ENCODE measurements around the gene CADM2. TPM values are rescaled to one million over a fixed set of nuclear protein-coding genes. Genes with fewer than 3 reads are reported as not detected.

CADM2 gene
- total RNA-seq, 1 donor from 2014 or later, result not detected

DNA sequence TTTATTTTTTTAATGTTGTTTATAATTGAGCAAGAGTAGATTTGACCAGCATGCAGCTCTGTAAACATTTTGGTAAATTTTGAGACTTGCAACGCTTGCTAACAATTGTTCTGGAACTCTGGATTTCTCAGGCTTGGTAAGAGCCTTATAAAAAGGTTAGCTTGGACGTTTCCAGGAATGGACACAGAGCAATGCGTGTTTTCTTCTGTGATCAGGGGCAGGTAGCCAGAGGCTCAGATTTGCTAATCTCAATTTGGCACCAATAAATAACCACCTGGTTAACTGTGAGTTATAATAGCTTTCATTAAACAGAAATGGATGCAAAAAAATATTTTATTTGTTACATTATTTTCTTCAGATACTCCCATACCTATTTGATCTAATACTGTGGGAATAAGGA is 39.8 kb downstream of the CADM2 start:
- DNase-seq, result no peak
- H3K4me3 Mint-ChIP-seq, result no peak overlapping the region
- H3K27ac Mint-ChIP-seq, result no peak overlapping the region
- H3K9me3 Mint-ChIP-seq, result no peaks in the 10 kb centered on the region
- H3K4me1 Mint-ChIP-seq, result no peaks in the 10 kb centered on the region
- H3K36me3 Mint-ChIP-seq (ENCODE audit: low read depth), result no peaks in the 10 kb centered on the region
- H3K27me3 Mint-ChIP-seq, result no peaks in the 10 kb centered on the region
- intact Hi-C loops (cut with micrococcal nuclease), result no loop called here

DNA sequence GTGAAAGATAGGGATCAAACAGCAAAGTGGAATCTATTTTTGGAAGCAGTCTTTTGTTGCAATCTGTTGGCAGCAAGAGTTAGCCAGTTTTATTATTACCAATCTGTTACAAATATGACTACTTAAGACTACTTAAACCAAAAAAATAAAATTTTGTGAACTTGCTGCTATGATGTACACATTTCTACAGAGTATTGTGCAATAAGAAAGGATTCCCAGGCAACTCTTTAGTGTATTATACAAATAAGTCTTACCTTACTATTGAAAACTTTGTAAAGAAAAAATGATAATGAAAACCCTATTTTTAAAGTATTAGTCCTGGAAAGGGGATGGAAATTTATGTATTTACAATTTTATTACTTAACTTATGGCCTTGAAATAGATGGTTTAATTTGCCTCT is 44.7 kb downstream of the CADM2 start:
- DNase-seq, result no peak
- no peak overlapping the region for H3K27ac Mint-ChIP-seq
- H3K4me3 Mint-ChIP-seq, result no peak overlapping the region
- H3K4me1 Mint-ChIP-seq, result no peaks in the 10 kb centered on the region
- intact Hi-C loops (cut with micrococcal nuclease), result no loop called here
- no peaks in the 10 kb centered on the region for H3K27me3 Mint-ChIP-seq
- no peaks in the 10 kb centered on the region for H3K9me3 Mint-ChIP-seq
- no peaks in the 10 kb centered on the region for H3K36me3 Mint-ChIP-seq (ENCODE audit: low read depth)

DNA sequence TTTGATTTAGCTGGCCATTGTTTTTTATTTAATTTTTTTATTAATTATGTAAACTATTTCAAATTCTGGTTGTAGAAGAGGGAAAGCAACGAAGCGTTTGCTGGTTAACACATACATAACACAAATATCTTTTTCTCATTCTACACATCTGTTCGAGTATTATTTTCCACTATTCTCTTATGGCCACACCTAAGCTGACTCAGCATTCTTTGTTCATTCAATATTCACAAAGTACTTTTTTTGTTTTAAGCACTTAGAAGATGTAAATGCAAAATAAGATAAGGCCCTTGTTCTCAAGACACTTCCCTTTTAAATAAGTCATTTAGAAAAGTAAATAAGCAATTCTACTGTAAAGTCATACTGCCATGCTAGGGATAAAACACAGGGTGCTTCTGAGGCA is 45.4 kb downstream of the CADM2 start:
- DNase-seq, result no peak
- intact Hi-C loops (cut with micrococcal nuclease), result no loop called here
- Mint-ChIP-seq H3K27me3 (no peaks in the 10 kb centered on the region), H3K4me1 (no peaks in the 10 kb centered on the region), H3K4me3 (no peak overlapping the region), H3K27ac (no peak overlapping the region), H3K9me3 (no peaks in the 10 kb centered on the region), H3K36me3 (ENCODE audit: low read depth) (no peaks in the 10 kb centered on the region)

GRCh38 chr3:85005946-85006345 is 47.2 kb downstream of the CADM2 start:
- Mint-ChIP-seq H3K9me3 (no peaks in the 10 kb centered on the region), H3K4me1 (no peaks in the 10 kb centered on the region), H3K4me3 (no peak overlapping the region), H3K27ac (no peak overlapping the region), H3K27me3 (no peaks in the 10 kb centered on the region), H3K36me3 (ENCODE audit: low read depth) (no peaks in the 10 kb centered on the region)
- no peak for DNase-seq
- intact Hi-C loops (cut with micrococcal nuclease), result no loop called here

DNA sequence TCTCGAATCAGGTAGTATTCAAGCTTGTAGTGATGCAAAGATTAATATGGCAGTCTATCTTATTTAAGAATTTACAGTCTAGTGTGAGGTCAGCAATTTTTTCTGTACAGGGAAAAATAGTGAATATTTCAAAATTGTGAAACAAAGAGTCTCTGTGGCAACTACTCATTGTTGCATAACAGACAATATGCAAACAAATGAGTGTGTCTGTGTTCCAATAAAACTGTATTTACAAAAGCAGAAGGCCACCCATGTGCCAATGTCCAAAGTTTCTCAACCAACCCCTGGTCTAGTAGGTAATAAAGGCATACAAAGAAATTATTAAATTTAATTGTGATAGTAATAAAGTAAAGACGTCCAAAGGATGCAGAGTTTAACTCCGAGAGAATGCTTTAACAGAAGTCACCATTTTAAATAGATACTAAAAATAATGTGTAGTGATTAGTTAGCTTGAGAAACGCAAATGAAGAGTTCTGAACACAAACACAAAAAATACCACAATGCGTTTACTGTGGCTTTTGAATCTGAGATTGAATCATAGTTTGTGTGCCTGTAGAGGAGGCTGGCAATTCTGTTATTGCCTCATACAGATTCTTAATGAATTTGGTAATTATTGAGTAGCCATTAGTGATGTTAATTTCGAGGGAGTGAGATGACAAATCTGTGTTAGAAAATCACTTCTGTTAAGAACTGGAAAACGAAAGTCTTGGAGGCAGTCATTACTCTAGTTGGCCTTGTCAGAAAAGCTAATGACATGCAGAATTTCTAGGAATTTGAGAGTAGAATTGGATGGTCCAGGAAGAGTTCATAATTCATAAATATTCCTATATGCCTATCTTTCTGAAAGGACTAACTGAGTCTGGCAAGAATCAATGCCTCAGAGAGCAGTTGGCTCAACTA is 48.7 kb downstream of the CADM2 start:
- H3K36me3 Mint-ChIP-seq (ENCODE audit: low read depth), result no peaks in the 10 kb centered on the region
- no peak for DNase-seq
- H3K27me3 Mint-ChIP-seq, result no peaks in the 10 kb centered on the region
- H3K4me1 Mint-ChIP-seq, result no peaks in the 10 kb centered on the region
- no peaks in the 10 kb centered on the region for H3K9me3 Mint-ChIP-seq
- no peak overlapping the region for H3K4me3 Mint-ChIP-seq
- intact Hi-C loops (cut with micrococcal nuclease), result no loop called here
- H3K27ac Mint-ChIP-seq, result no peak overlapping the region

DNA sequence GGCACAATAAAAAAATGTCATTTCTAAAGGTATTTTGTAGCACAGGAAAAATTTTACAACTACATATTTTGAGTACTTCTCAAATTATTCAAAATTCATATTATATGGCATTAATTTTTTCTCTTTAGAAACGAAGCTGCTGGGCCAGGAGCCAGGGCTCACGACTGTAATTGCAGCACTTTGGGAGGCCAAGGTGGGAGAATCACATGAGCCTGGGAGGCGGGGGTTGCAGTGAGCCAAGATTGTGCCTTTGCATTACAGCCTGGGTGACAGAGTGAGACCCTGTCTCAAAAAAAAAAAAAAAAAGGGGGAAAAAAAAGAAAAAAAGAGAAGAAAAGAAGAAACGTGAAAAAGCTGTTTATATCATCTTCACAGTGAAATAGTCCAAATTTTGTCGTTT is 62.0 kb downstream of the CADM2 start:
- Mint-ChIP-seq H3K4me3 (no peak overlapping the region), H3K4me1 (no peaks in the 10 kb centered on the region), H3K27ac (no peak overlapping the region), H3K9me3 (peaks cover 3% of the 10 kb centered on the region), H3K36me3 (ENCODE audit: low read depth) (no peaks in the 10 kb centered on the region), H3K27me3 (no peaks in the 10 kb centered on the region)
- intact Hi-C loops (cut with micrococcal nuclease), result no loop called here
- no peak for DNase-seq

DNA sequence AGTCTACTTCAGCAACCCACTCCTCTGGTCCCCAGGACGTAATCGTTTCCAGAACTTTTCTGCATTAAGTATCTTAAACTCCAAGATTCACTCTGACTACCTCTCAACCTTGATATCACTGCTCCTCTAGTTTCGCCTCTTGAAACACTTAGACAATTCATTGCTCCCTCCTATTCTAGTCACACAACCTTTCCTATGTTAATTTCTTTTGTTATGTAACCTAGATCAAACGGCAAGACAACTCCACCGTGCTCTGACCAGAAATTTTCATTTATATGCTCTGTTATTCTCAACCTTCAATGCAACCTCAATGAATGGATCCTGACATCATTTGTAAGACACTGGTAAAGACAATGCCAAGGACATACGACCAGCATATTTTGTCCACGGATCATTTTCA is 71.3 kb downstream of the CADM2 start:
- no peak overlapping the region for H3K4me3 Mint-ChIP-seq
- no peaks in the 10 kb centered on the region for H3K4me1 Mint-ChIP-seq
- no peak for DNase-seq
- peaks cover 4% of the 10 kb centered on the region for H3K9me3 Mint-ChIP-seq
- H3K36me3 Mint-ChIP-seq (ENCODE audit: low read depth), result no peaks in the 10 kb centered on the region
- no peaks in the 10 kb centered on the region for H3K27me3 Mint-ChIP-seq
- intact Hi-C loops (cut with micrococcal nuclease), result no loop called here
- no peak overlapping the region for H3K27ac Mint-ChIP-seq

DNA sequence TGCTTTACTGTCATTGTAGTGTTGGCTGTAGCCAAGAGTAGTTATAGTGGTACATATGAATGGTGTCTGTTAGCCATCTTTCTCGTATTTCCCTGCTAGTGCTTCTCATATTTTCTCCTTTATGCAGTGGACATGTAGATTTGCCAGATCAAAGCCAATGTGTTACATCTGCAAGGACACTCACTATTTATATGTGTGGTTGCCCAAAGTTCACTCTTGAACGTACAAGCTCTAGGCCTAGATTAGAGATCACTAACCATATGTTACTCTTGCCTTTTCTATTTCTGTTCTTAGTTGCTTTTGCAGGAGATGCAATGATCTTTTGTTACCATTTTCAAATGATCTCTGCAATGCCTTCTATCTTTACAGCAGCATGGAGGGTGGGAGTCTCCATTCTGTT is 78.4 kb downstream of the CADM2 start:
- Mint-ChIP-seq H3K27me3 (no peaks in the 10 kb centered on the region), H3K27ac (no peak overlapping the region), H3K9me3 (peaks cover 4% of the 10 kb centered on the region), H3K4me1 (no peaks in the 10 kb centered on the region), H3K4me3 (no peak overlapping the region), H3K36me3 (ENCODE audit: low read depth) (no peaks in the 10 kb centered on the region)
- intact Hi-C loops (cut with micrococcal nuclease), result no loop called here
- no peak for DNase-seq

- no peak for DNase-seq
- intact Hi-C loops (cut with micrococcal nuclease), result no loop called here
- H3K4me1 Mint-ChIP-seq, result no peaks in the 10 kb centered on the region
- no peaks in the 10 kb centered on the region for H3K9me3 Mint-ChIP-seq
- no peaks in the 10 kb centered on the region for H3K27me3 Mint-ChIP-seq
- no peak overlapping the region for H3K27ac Mint-ChIP-seq
- no peak overlapping the region for H3K4me3 Mint-ChIP-seq
- no peaks in the 10 kb centered on the region for H3K36me3 Mint-ChIP-seq (ENCODE audit: low read depth)
Observed at GRCh38 chr3:85041001-85041400, 82.2 kb downstream of the CADM2 start.

- H3K27ac Mint-ChIP-seq, result no peak overlapping the region
- H3K36me3 Mint-ChIP-seq (ENCODE audit: low read depth), result no peaks in the 10 kb centered on the region
- H3K4me1 Mint-ChIP-seq, result no peaks in the 10 kb centered on the region
- intact Hi-C loops (cut with micrococcal nuclease), result no loop called here
- H3K4me3 Mint-ChIP-seq, result no peak overlapping the region
- no peaks in the 10 kb centered on the region for H3K9me3 Mint-ChIP-seq
- no peak for DNase-seq
- H3K27me3 Mint-ChIP-seq, result no peaks in the 10 kb centered on the region
Observed at GRCh38 chr3:85041562-85042055, 82.8 kb downstream of the CADM2 start.

DNA sequence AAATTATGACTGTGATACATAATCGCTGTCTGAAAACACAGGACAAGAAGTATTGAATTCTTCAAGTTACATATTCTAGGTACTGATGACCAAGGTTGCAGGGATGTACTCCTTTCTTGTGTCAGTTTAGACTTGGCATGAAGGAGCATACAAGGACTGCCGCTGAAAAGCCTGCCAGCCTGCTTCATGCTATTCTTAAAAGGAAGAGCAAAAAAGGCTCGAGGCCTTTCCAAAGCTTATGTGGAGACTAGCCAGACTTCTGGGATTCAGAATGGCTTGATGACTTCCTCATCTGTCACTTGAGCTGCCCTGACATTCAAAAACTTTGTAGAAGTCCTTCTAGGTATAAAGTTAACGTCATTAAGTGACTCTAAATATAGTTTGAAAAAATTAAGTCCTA is 92.0 kb downstream of the CADM2 start:
- H3K27me3 Mint-ChIP-seq, result no peaks in the 10 kb centered on the region
- intact Hi-C loops (cut with micrococcal nuclease), result no loop called here
- no peaks in the 10 kb centered on the region for H3K9me3 Mint-ChIP-seq
- H3K36me3 Mint-ChIP-seq (ENCODE audit: low read depth), result no peaks in the 10 kb centered on the region
- no peaks in the 10 kb centered on the region for H3K4me1 Mint-ChIP-seq
- no peak for DNase-seq
- no peak overlapping the region for H3K27ac Mint-ChIP-seq
- H3K4me3 Mint-ChIP-seq, result no peak overlapping the region

GRCh38 chr3:85051786-85052185 is 93.0 kb downstream of the CADM2 start:
- no peak overlapping the region for H3K4me3 Mint-ChIP-seq
- DNase-seq, result no peak
- no peak overlapping the region for H3K27ac Mint-ChIP-seq
- no peaks in the 10 kb centered on the region for H3K4me1 Mint-ChIP-seq
- H3K36me3 Mint-ChIP-seq (ENCODE audit: low read depth), result no peaks in the 10 kb centered on the region
- intact Hi-C loops (cut with micrococcal nuclease), result no loop called here
- H3K27me3 Mint-ChIP-seq, result no peaks in the 10 kb centered on the region
- H3K9me3 Mint-ChIP-seq, result no peaks in the 10 kb centered on the region

DNA sequence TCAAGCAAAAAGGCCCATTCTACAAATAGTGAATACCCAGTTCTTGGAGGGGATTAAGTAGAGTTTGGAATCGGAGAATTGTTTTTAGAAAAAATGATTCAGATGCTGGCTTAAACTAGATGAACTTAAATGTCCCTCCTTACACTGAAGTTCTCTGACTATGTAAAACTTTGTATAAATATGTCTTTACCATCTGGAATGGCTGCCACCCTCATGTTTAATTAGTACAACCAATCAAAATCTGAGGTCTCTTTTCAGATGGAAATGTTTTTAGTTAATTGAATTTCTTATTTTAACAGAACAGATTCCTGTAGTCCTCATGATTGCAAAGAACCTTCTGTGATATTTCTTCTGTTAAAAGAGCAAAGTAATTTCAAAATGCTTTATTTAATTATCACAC is 94.8 kb downstream of the CADM2 start:
- Mint-ChIP-seq H3K4me1 (no peaks in the 10 kb centered on the region), H3K9me3 (no peaks in the 10 kb centered on the region), H3K4me3 (no peak overlapping the region), H3K27ac (no peak overlapping the region), H3K27me3 (no peaks in the 10 kb centered on the region), H3K36me3 (ENCODE audit: low read depth) (no peaks in the 10 kb centered on the region)
- intact Hi-C loops (cut with micrococcal nuclease), result no loop called here
- no peak for DNase-seq

DNA sequence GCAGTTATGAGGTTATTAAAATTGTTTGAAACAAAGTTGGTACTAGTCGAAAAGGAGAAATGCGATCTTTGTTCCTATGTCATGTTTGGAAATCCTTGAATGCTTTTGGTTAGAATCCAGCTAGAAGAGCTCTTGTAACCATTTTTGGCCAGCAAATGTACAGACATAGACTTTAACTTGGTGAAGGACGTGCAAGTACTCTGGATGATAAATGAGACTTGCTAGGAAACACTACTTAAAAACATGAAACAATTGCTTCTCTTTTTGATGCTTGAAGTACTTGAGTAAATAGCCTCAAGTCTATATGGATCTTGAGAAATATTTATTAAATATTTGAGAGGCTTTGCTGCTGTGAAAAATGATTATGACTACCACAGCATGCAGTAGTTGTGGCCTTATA is 95.8 kb downstream of the CADM2 start:
- Mint-ChIP-seq H3K27me3 (no peaks in the 10 kb centered on the region), H3K36me3 (ENCODE audit: low read depth) (no peaks in the 10 kb centered on the region), H3K9me3 (no peaks in the 10 kb centered on the region), H3K4me3 (no peak overlapping the region), H3K4me1 (no peaks in the 10 kb centered on the region), H3K27ac (no peak overlapping the region)
- intact Hi-C loops (cut with micrococcal nuclease), result no loop called here
- no peak for DNase-seq

GRCh38 chr3:85068911-85069310 is 110.1 kb downstream of the CADM2 start:
- H3K27me3 Mint-ChIP-seq, result no peaks in the 10 kb centered on the region
- H3K4me3 Mint-ChIP-seq, result no peak overlapping the region
- H3K27ac Mint-ChIP-seq, result no peak overlapping the region
- no peaks in the 10 kb centered on the region for H3K36me3 Mint-ChIP-seq (ENCODE audit: low read depth)
- peaks cover 6% of the 10 kb centered on the region for H3K9me3 Mint-ChIP-seq
- intact Hi-C loops (cut with micrococcal nuclease), result no loop called here
- no peak for DNase-seq
- H3K4me1 Mint-ChIP-seq, result no peaks in the 10 kb centered on the region
